Measurements from ENCODE around the gene CHMP3. TPM values are rescaled to one million over a fixed set of nuclear protein-coding genes. Genes with fewer than 3 reads are reported as not detected.

The CHMP3 gene
- total RNA-seq, 1 experiment from 2014 or later = 63.4 TPM

GRCh38 chr2:86523491-86523890, 39.8 kb downstream of the CHMP3 start:
- TF ChIP-seq ELF1 (IDR thresholded peaks at IDR 0.05; ENCODE audit: borderline replicate concordance, low read depth) = no peak
- TF ChIP-seq POLR2A (IDR thresholded peaks at IDR 0.05; ENCODE audit: borderline replicate concordance, extremely low read depth, insufficient read depth, insufficient read length) = no peak
- no peak for TF ChIP-seq EZH2phosphoT487 (IDR thresholded peaks at IDR 0.05; ENCODE audit: borderline replicate concordance)
- TF ChIP-seq SIN3A (IDR thresholded peaks at IDR 0.05; ENCODE audit: low read depth) = no peak
- TF ChIP-seq ATF3 (IDR thresholded peaks at IDR 0.05) = no peak
- TF ChIP-seq FOSL1 (IDR thresholded peaks at IDR 0.05; ENCODE audit: low read depth) = no peak
- no peak for TF ChIP-seq EZH2 (IDR thresholded peaks at IDR 0.05)
- TF ChIP-seq MAX (IDR thresholded peaks at IDR 0.05) = no peak
- TF ChIP-seq EGR1 (IDR thresholded peaks at IDR 0.05; ENCODE audit: low read depth) = no peak
- TF ChIP-seq REST (IDR thresholded peaks at IDR 0.05; ENCODE audit: low read depth) = no peak
- TF ChIP-seq CEBPB (IDR thresholded peaks at IDR 0.05; ENCODE audit: low read depth) = no peak
- no peak for TF ChIP-seq SRF (IDR thresholded peaks at IDR 0.05; ENCODE audit: low read depth)
- no peaks in the 10 kb centered on the region for H3K9me2 ChIP-seq (ENCODE audit: insufficient read depth)
- intact Hi-C loops (cut with micrococcal nuclease) = loop anchor here (10.0 kb wide), 1 partner anchor 171 kb away; no protein-coding TSS in a partner anchor
- no peak overlapping the region for H2AFZ ChIP-seq (ENCODE audit: low read depth, low read length, poor library complexity, severe bottlenecking)
- no peaks in the 10 kb centered on the region for H4K20me1 ChIP-seq (ENCODE audit: insufficient read depth)
- ChIA-PET CTCF (no interaction called here), POLR2A (no interaction called here), RAD21 (ENCODE audit: low non-redundant PET in 1 of 2, low total read pairs in 2 of 2, uncharacterized antibody in 2 of 2, unreplicated experiment in 2 of 2) (no interaction called here)
- H3K36me3 ChIP-seq (ENCODE audit: control insufficient read depth in 1 of 2, insufficient read depth in 2 of 2, low read length in 2 of 2) = no peaks in the 10 kb centered on the region
- H3K9ac ChIP-seq (ENCODE audit: low read length) = no peak overlapping the region
- no peak overlapping the region for H3K4me3 ChIP-seq (replicated peaks in 1 of 2; ENCODE audit: low read depth in 1 of 2, low read length in 2 of 2)
- H3K4me2 ChIP-seq (ENCODE audit: low read length) = no peak overlapping the region
- DNase-seq (ENCODE audit: low read depth, low spot score) = no peak
- H3K9me3 ChIP-seq (ENCODE audit: control insufficient read depth in 1 of 2, insufficient read depth in 1 of 2, low read depth in 1 of 2, low read length in 2 of 2) = peaks cover 0 to 5% of the 10 kb centered on the region in 2 experiments; a peak in 1 of 4 replicates
- H3K79me2 ChIP-seq (ENCODE audit: insufficient read depth, low read length) = no peaks in the 10 kb centered on the region
- no peak for ATAC-seq
- no peaks in the 10 kb centered on the region for H3K4me1 ChIP-seq (ENCODE audit: control insufficient read depth in 1 of 2, insufficient read depth in 2 of 2, low read length in 2 of 2)
- BruUV-seq (replicated peaks) = no TSS peak
- no peak overlapping the region for H3K27ac ChIP-seq (ENCODE audit: low read depth, low read length)
- no peaks in the 10 kb centered on the region for H3K27me3 ChIP-seq (ENCODE audit: insufficient read depth, low read length)

Measured in HCT116 (cell line).